Coronary artery (tissue), 2 donors: ENCODE data around the gene CCDC187.

ENCODE experiments used
- DNase-seq: peaks from one replicate; pipeline ENCODE4 v3.0.0-alpha.2; 2017; ENCODE audit warnings: low spot score
- H3K27ac ChIP-seq, 2 donors: fragments of 200-600 bp; sonication (generic); one replicate each; pipeline ENCODE4 v1.5.1; 2016 to 2019
- H3K4me3 ChIP-seq: fragments of 200-600 bp; sonication (generic); 2 replicates; pipeline ENCODE4 v1.5.1; 2016; ENCODE audit warnings: mild to moderate bottlenecking, moderate library complexity
- CTCF ChIP-seq: fragments of 200-600 bp; sonication (generic); IDR thresholded peaks from one replicate; pipeline ENCODE4 v1.5.1; 2019; ENCODE audit warnings: antibody characterized with exemption

The CCDC187 gene

GRCh38 chr9:136277746-136278145, 26.1 kb downstream of the CCDC187 start:
- DNase-seq = no peak
- no peak for TF ChIP-seq CTCF

DNA sequence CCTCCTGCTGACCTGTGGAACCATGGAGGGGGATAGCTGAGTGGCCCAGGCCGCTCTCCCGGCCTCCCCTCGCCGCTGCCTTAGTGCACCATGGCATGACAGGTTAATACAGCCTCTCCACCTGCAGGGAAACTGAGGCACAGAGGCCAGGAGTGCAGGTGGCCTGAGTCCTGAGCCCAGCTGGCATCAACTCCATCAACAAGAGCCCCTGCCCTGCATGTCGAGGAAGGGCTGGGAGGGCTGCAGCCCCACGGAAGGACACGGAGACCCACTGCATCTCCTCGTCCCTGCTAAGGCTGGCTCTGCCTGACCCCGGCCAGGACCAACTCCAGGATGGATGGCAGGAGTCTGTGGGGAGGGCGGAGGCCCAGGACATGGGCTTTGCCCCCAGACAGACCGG, 27.2 kb downstream of the CCDC187 start:
- no peak for DNase-seq
- TF ChIP-seq CTCF = no peak
- Histone ChIP-seq H3K27ac (no peak overlapping the region), H3K4me3 (no peak overlapping the region)

More at GRCh38 chr9:136277746-136278145, 26.1 kb downstream of the CCDC187 start:
- Histone ChIP-seq H3K27ac (no peak overlapping the region), H3K4me3 (no peak overlapping the region)

DNA sequence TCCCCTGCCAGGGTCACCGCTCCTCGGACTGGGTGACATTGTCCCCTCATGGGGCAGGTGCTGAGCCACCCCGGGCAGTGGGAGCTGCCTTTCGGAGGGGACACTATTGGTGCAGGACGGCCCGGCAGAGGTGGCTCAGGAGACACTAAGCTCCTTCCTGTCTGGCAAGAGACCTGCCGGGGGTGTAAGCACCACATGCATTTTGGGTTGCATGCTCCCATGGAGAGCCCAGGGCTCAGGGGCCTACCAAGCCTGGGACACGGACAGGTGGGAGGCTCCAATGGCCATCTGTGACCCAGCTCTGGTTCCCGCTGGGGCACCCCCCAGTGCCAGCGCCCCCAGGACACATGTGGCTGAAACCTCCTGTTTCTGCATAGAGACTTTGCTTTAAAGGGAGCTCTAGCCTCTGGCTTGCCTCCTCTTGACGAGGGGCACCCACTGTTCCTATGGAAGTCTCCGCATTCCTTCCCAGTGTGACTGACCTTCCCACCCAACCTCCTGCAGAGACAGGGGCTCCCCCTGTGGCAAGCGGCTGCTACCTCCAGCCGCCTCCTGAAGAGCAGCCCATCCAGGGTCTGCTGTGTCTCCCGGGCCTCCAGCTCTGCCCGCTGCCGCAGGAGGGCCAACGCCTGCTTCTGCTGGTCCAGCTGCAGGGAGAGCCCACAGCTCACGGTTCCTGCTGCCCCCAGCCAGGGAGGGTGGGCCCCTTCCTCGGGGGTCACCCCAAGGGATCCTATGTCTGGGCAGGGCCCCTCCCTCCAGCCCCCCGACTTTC, 28.1 kb downstream of the CCDC187 start:
- no peak for DNase-seq
- Histone ChIP-seq H3K4me3 (no peak overlapping the region), H3K27ac (no peak overlapping the region)
- no peak for TF ChIP-seq CTCF

DNA sequence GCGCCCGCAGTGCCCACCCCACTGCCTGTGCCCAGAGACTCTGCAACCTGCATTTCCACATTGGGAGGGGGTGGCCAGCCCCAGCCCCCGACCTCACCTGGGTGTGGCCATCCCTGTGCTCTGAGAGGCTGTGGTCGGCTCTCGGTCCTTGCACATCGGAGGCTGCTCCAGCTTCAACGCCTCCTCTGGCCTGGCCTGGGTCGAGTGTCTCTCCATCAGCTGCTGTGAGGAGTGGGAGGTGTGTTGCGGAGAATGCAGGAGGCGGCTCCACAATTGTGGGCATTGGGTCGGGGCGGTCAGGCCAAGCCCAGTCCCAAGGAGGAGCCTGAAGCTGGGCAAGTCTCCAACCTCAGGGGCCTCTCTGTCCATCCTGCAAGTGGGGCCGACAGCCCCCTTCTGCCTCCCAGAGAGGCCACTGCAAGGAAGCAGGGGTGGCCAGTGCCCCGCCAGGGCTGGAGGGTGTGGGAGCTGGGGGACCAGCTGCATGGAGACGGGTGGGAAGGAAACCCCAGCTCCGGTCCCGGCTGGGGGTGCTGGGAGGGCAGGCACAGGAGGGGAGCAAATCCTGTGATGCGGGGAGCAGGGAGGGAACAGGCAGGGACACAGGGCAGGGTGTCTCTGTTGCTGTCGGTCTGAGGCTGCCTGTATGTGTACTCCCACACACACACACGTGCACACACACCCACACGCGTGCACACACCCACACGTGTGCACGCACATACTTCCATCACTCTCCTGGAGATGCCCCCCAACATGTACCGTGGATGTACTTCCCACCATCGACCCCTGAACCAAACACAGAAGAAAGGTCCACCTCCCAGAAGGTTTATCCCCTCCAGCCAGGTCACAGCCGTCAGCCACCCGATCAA, 28.9 kb downstream of the CCDC187 start:
- no peak for DNase-seq
- Histone ChIP-seq H3K27ac (no peak overlapping the region), H3K4me3 (no peak overlapping the region)
- TF ChIP-seq CTCF = no peak

DNA sequence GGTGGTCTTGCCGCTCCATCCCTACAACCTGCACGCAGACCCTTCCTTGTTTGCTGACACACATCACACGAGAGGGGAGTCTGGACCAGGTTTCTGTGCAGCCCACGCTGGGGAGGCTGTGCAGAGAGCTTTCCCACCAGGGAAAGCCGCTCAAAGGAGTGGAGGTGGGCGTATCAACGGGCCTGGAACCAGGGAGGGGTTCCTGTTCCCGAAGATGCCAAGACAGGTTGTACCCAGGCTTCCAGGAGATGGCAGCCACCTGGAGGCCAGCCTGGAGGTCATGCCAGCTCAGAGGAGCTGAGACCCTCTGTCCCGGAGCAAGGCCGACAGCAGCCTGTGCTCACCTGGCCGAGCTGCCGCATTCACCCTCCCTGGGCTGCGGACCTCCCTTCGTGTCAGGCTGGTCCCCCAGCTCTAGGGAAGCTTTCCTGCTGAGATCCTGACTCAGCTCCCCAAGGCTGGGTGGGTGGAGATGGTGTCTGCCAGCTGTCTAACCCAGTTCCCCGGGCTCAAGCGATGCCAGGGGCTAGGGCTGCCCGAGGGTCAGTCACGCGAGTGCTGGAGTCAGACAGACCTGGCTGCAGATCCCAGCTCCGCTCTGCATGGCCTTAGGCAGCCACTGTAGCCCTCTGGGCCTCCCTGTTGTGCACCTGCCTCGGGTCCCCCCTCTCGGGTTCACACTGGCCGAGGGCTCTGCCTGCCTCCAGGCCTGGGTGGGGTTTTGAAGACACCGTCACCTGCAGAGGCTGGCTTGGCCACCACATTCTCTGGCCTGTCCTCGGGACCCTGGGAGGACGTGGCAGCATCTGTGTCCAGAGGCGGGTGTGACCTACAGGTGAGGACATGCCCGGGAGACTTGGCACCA, 29.7 kb downstream of the CCDC187 start:
- H3K4me3 ChIP-seq = no peak overlapping the region
- no peak for DNase-seq
- no peak for TF ChIP-seq CTCF
- H3K27ac ChIP-seq = no peak overlapping the region

DNA sequence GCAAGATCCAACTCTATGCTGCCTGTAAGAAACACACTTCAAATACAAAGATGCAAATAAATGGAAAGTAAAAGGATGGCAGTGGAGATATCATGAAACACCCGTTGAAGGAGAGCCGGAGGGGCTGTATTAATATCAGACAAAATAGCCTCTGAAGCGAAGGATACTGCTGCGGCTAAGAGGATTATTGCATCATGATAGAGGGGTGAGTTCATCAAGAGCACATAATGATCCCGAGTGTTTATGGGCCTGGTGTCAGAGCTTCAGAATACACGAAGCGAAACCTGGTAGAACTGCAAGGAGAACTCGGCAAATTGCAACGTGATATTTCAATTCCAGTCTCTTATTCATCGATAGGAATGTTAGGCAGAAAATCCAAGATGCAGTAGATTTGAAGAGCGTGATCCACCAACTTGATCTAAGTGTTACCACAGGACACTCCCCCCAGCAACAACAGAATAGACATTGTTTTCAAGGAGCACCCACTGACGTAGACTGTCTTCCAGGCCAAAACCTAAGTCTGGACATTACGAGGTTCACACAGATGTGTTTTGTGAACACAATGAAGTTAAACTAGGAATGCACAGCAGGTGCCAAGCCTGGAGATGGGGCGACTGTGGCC, 30.5 kb downstream of the CCDC187 start:
- no peak overlapping the region for H3K27ac ChIP-seq
- no peak for DNase-seq
- H3K4me3 ChIP-seq = no peak overlapping the region
- no peak for TF ChIP-seq CTCF
